Ramos (cell line): ENCODE measurements around the gene TAF10.

ENCODE experiments used
- in situ Hi-C: fragments of 300-500 bp; cut with MboI; formaldehyde crosslinking; loops from one replicate; pipeline ENCODE4 v1.14.3; 2022; ENCODE audit warnings: low sequenced_read_pairs; ENCODE audit not compliant: unreplicated experiment

The TAF10 gene

DNA sequence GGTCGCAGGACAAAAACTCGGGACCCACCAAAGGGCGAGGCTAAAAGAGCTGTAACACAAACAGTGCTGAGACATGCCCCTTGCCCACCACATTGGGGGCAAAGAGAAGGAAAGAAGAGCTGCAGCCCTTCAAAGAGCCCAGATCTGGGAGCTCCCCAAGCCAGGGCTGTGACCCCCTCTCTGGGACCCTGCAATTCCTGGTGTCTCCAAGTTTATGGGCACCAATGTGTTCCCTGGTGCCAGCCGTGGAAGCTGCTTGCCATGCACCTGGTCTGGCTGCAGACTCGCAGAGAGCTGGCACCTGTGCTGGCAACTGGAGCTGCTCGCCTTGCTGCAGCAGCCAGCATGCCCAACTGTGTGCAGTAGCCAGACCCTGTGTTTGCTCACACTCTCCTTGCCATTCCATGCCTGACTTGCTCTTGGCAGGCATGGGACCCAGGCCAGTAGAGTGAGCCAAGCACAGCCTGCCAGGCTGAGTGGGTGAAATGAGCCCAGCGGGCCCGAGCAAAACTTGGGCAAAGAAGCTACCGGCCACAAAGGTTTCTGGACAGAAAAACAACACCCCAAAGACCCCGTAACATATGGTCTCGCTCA is 24.6 kb downstream of the TAF10 start:
- in situ Hi-C loops = no loop called here

DNA sequence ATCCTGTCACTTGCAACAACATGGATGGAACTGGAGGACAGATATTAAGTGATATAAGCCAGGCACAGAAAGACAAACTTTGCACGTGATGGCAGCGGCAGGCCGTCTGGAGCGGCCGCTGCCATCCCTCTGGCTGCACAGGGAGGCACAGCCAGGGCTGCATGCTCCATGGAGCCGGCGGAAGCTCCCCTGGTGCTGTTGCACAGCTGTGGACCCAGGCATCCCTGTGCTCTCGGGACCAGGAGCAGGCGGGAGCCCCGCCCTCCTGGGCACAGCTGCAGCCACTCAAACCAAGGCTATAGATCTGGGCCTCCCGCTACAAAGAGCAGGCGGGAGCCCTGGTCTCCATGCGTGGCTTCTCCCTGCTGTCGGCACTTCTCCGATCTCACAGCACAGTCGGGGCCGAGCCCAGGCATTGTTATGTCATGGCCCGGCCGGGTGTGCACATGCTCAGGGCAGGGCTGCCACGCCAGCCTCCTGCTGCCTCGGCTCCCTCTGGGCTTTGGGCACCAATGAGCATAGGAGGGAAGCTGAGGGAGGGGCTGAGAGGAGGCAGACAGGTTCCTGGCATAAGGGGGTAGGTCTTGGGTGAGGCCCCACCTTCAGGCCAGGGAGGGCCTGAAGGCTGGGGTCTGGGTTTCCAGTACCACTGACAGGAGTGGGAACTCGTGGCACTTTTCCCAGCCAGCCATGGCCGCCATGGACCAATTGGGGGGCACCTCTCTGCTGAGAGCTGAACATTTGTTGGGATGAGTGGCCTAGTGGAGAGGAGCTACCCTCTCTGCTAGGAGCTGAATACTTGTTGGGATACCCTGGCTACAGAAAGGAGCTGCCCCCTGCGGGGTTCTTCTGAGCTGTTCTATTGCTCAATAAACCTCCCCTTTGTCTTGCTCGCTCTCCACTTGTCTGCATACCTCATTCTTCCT is 25.3 kb downstream of the TAF10 start:
- in situ Hi-C loops = no loop called here

- in situ Hi-C loops = no loop called here
Observed at GRCh38 chr11:6584528-6584927, 27.5 kb downstream of the TAF10 start.

DNA sequence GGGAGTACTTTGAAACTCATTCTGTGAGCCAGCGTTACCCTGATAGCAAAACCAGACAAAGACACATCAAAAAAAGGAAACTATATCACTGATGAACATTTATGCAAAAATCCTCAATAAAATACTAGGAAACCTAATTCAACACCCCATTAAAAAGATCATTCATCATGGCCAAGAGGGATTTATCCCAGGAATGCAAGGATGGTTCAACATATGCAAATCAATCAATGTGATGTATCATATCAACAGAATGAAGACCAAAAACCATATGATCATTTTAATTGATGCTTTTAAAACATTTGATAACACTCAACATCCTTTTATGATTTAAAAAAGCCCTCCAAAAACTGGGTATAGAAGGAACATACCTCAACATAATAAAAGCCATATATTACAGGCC is 28.4 kb downstream of the TAF10 start:
- in situ Hi-C loops = no loop called here

DNA sequence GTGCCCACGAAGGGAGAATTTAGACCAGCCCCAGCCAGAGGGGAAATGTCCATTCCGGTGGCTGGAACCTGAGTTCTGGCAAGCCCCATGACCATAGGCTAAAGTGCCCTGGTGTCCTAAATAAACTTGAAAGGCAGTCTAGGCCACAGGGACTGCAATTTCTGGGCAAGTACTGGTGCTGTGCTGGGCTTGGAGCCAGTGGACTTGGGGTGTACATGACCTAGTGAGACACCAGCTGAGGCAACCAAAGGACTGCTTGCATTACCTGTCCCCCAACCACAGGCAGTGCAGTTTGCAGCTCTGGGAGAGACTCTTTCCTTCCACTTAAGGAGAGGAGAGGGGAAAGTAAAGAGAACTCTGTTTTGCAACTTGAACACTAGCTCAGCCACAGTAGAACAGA is 32.3 kb downstream of the TAF10 start:
- in situ Hi-C loops = no loop called here

DNA sequence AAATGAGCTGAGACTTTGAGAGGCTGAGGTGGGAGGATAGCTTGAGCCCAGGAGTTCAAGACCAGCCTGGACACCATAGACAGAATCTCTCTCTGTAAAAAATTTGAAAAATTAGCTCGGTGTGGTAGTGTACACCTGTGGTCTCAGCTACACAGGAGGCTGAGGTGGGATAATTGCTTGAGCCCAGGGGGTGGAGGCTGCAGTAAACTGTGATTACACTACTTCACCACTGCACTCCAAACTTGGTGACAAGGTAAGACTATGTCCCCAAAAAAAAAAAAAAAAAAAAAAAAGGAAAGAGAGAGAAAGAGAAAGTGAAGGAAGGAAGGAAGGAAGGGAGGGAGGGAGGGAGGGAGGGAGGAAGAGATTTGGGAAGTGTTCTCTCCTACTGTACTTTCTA is 33.9 kb downstream of the TAF10 start:
- in situ Hi-C loops = no loop called here

DNA sequence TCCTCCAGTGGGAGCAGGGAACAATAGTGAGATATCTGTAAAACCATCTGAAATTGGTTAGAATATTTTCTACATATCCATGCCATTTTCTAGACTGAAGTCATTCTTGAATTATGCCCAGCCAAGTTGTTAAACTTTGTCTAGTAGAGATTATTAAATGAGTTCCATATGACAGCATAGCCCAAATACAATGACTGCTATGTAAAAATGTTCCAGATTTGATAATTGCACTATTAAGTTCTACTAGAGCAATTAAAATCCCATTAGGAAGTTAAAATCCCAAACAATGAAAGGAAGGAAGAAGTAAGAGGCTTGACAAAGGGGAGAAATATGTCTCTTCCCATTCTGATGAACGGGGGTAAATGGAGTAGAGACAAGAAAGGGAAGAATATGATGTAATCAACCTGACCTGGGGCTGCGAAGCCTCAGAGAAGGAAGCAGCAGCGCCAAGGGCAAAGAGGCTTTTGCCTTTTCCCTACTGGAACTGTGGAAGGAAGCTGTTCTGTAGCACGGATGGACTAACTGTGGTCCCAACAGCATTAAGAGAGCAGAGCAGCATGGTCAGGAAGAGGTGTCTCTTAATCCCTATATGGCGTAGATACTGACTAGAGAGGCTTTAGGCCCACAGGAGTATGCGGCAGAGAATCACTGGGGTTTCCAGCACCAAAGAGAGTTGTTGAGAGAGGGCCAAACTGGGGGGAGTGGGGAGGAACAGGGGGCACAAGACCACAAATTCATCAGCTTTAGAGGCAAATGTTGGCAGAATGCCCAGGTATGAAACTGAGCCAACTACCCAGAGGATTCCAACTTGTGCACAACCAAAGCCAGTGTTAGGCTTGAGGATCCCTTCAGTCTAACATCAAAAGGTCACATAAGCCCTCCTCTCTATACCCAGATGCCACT is 35.3 kb downstream of the TAF10 start:
- in situ Hi-C loops = no loop called here

DNA sequence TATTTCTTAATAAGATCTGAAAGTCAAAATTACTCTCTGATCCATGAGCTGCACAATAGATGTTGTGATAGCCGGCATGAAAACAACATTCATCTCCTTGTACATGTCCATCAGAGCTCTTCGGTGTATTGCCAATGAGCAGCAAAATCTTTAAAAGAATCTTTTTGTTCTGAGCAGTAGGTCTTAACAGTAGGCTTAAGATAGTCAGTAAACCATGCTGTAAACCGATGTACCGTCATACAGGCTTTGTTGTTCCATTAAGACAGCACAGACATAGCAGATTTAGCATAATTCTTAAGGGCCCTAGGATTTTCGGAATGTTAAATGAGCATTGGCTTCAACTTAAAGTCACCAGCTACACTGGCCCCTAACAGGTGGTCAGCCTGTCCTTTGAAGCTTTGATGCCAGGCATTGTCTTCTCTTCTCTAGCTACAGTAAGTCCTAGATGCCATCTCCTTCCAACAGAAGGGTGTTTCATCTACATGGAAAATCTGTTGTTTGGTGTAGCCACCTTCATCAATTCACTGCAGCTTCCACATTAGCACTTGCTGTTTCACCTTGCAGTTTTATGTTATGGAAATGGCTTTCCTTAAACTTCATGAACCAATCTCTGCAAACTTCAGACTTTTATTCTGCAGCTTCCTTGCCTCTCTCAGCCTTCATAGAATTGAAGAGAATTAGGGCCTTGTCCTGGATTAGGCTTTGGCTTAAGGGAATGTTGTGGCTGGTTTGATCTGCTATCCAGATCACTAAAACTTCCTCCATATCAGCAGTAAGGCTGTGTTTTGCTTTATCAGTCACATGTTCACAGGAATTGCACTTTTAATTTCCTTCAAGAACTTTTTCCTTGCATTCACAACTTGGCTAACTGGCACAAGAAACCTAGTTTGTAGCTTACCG is 37.0 kb downstream of the TAF10 start:
- in situ Hi-C loops = no loop called here

GRCh38 chr11:6572215-6572614 is 39.8 kb downstream of the TAF10 start:
- in situ Hi-C loops = no loop called here

GRCh38 chr11:6571434-6572008 is 40.5 kb downstream of the TAF10 start:
- in situ Hi-C loops = no loop called here

DNA sequence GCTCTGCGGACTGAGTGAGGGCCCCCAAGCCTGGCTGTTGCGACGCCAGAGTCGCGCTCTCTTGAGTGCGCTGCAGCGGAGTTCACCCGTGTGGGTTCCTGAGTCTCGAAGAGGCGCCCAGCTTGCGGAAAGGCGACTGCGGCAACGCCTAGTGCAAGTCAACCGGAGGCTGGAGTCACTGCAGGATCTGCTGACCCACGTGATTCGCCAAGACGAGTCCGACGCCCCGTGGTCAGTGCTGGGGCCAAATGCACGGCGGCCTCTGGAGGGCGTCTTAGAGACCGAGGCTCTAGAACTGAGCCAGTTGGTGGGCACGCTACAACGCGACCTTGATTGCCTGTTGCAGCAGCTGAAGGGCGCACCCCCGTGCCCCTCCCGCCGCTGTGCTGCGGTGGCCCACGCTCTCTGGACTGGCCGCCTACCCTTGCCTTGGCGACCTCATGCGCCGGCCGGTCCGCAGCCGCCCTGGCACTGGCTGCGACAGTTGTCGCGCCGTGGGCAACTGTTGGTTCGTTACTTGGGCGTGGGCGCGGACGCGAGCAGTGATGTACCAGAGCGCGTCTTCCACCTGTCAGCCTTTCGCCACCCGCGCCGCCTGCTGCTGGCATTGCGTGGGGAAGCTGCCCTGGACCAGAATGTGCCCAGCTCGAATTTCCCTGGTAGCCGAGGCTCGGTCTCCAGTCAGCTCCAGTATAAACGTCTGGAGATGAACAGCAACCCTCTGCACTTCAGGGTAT is 41.2 kb downstream of the TAF10 start:
- in situ Hi-C loops = no loop called here

DNA sequence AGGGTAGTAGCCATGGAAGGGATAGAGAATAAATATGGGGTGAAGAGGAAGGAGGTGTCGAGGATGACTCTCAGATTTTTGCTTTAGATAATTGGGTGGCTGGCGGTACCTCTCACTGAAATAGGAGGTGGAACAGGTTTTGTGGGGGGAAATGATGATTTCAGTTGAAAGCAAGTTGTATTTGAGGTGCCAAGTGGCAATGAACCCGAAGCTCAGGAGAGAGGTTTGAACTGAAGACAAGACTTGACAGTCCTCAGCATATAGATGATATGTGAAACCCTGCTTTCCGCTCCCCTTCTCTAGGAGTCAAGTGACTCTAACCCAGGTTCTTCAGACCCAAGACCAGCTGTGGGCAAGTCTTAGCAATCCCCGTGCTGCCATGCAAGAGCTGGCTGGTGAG is 42.3 kb downstream of the TAF10 start:
- in situ Hi-C loops = no loop called here

DNA sequence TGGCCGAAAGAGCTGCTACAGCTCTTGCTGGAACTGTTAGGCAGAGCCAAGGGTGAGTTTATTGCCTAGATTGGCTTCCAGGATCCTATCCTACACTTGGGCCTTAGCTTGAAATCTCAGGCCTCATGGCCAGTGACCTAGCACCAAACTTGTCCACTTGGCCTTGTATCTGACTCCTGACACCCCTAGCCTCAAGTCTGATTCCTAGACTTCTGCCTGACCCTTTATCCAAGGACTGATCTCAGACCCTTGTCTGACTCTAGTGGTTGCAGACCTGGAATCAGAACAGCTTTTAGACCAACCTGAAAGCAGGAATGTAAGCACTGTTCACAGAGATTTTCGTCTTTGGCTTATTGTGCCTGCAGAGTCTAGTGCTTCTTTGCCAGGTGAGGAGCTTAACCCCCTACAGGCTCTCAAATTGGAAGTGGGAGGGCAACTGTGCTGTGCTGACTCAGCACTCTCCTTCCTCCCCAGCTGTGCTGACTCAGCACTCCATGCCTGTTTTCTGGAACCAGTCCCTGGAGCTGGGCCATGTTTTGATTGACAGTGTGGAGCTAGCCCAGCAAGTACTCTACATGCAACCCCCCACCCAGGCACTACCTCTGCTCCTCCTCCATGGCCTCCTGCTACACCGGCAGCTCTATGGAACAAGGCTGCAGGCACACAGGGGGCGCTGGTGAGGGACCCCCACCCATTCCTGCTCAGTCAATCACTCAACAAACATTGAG is 43.7 kb downstream of the TAF10 start:
- in situ Hi-C loops = no loop called here

DNA sequence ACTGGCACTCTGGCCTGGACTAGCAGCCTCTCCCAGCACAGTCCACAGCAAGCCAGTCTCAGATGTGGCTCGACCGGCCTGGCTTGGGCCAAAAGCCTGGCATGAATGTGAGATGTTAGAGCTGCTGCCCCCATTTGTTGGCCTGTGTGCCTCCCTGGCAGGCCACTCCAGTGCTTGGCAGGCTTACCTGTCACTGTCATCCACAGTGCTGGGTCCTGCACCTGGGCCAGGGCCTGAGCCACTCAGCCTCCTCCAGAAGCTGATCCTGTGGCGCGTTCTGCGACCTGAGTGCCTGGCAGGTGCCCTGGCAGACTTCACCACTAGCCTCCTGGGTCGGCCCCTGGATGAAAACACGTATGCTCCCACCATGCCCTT is 44.7 kb downstream of the TAF10 start:
- in situ Hi-C loops = no loop called here

DNA sequence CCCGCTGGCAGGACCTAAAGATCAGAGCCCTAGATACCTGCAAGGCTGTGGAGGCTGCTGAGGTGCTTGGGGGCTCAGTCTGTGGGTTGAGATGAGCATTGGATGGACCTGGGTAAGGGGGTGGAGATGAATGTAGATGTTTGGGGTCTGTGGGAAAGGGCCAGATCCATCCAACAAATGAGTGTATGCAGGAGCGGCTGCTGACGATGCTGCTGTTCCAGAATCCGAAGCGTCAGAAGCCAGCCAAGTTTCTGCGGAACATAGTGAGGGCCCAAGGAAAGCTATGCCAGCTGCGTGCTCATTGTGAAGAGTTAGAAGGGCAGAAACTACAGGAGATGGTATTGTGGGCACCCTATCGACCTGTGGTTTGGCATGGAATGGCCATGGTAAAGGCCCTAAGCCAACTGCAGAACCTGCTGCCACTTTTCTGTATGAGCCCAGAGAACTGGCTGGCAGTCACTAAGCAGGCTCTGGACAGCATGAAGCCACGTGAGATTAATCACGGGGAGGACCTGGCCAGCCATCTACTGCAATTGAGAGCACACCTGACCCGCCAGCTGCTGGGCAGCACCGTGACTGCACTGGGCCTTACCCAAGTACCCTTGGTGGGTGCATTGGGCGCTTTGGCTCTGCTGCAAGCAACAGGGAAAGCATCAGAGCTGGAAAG is 45.2 kb downstream of the TAF10 start:
- in situ Hi-C loops = no loop called here

- in situ Hi-C loops = no loop called here
Observed at GRCh38 chr11:6565988-6566703, 45.9 kb downstream of the TAF10 start.

- in situ Hi-C loops = no loop called here
Observed at GRCh38 chr11:6565325-6565724, 46.7 kb downstream of the TAF10 start.
